ENCODE measurements around the gene TRAF3IP3. TPM values are rescaled to one million over a fixed set of nuclear protein-coding genes. Genes with fewer than 3 reads are reported as not detected.
A peak's percentile ranks its signal among the peaks of the same experiment; 100 is the strongest.

The TRAF3IP3 gene
- total RNA-seq, 6 donors from 2014 or later: 6.4 to 58.7 (median 10.8) TPM

GRCh38 chr1:209809611-209810010 lies 53.8 kb downstream of the TRAF3IP3 start:
- Histone ChIP-seq H3K9me3 (no peaks in the 10 kb centered on the region), H3K4me1 (peaks cover 0 to 6% (median 0%) of the 10 kb centered on the region in 4 donors), H3K36me3 (no peaks in the 10 kb centered on the region), H3K27me3 (no peaks in the 10 kb centered on the region), H3K4me3 (no peak overlapping the region), H3K27ac (no peak overlapping the region)
- no peak for DNase-seq
- ATAC-seq (ENCODE audit: low FRiP score in 2 of 2): no peak
- WGBS, 2 donors: 84 to 89% methylated on average over 4 of the region's 4 CpGs
- TF ChIP-seq EP300 (IDR thresholded peaks at IDR 0.05) (no peak), POLR2A (IDR thresholded peaks at IDR 0.05) (no peak), POLR2AphosphoS5 (IDR thresholded peaks at IDR 0.05) (no peak)
- TF ChIP-seq, protein P1, sequence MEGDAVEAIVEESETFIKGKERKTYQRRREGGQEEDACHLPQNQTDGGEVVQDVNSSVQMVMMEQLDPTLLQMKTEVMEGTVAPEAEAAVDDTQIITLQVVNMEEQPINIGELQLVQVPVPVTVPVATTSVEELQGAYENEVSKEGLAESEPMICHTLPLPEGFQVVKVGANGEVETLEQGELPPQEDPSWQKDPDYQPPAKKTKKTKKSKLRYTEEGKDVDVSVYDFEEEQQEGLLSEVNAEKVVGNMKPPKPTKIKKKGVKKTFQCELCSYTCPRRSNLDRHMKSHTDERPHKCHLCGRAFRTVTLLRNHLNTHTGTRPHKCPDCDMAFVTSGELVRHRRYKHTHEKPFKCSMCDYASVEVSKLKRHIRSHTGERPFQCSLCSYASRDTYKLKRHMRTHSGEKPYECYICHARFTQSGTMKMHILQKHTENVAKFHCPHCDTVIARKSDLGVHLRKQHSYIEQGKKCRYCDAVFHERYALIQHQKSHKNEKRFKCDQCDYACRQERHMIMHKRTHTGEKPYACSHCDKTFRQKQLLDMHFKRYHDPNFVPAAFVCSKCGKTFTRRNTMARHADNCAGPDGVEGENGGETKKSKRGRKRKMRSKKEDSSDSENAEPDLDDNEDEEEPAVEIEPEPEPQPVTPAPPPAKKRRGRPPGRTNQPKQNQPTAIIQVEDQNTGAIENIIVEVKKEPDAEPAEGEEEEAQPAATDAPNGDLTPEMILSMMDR (IDR thresholded peaks at IDR 0.05): no peak

DNA sequence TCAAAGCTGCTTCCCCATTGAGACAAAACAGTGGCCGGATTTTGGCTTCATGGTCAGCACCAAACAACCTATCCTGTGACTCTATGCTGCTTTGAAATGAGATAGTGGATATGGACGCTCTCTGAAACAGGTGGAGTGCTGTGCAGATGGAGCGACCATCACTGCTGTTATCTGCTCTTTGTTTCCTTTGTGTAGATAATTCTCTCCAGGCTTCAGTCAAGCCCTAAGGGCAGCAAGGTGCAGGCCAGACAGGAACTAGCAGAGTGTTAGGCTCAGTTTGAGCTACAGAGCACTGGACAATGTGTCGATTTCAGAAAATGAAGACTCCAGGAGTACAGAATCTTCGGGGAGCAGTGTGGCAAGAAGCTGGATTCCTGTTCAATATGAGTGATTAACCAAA lies 54.9 kb downstream of the TRAF3IP3 start:
- Histone ChIP-seq H3K27ac (no peak overlapping the region), H3K4me3 (no peak overlapping the region), H3K27me3 (no peaks in the 10 kb centered on the region), H3K9me3 (no peaks in the 10 kb centered on the region), H3K4me1 (peaks cover 0 to 6% (median 0%) of the 10 kb centered on the region in 4 donors), H3K36me3 (no peaks in the 10 kb centered on the region)
- TF ChIP-seq POLR2AphosphoS5 (IDR thresholded peaks at IDR 0.05) (no peak), EP300 (IDR thresholded peaks at IDR 0.05) (no peak), POLR2A (IDR thresholded peaks at IDR 0.05) (no peak)
- TF ChIP-seq, protein P1 (IDR thresholded peaks at IDR 0.05): no peak
- WGBS, 2 donors: 85 to 86% methylated on average over 5 of the region's 5 CpGs
- DNase-seq (no peak), ATAC-seq (ENCODE audit: low FRiP score in 2 of 2) (no peak)

- Histone ChIP-seq H3K27me3 (no peaks in the 10 kb centered on the region), H3K27ac (no peak overlapping the region), H3K4me1 (no peaks in the 10 kb centered on the region), H3K36me3 (no peaks in the 10 kb centered on the region), H3K4me3 (no peak overlapping the region), H3K9me3 (no peaks in the 10 kb centered on the region)
- ATAC-seq (ENCODE audit: low FRiP score in 2 of 2): no peak
- WGBS, 2 donors: 83% methylated on average over 4 of the region's 4 CpGs
- no peak for DNase-seq
- TF ChIP-seq POLR2A (IDR thresholded peaks at IDR 0.05) (no peak), POLR2AphosphoS5 (IDR thresholded peaks at IDR 0.05) (no peak), EP300 (IDR thresholded peaks at IDR 0.05) (no peak)
- TF ChIP-seq, protein P1 (IDR thresholded peaks at IDR 0.05): no peak
Observed at GRCh38 chr1:209813902-209814301, 58.0 kb downstream of the TRAF3IP3 start.

- no peaks in the 10 kb centered on the region for H3K27me3 ChIP-seq
- TF ChIP-seq, protein P1 (IDR thresholded peaks at IDR 0.05): no peak
- no peak for TF ChIP-seq POLR2A (IDR thresholded peaks at IDR 0.05)
- no peak for TF ChIP-seq EP300 (IDR thresholded peaks at IDR 0.05)
- TF ChIP-seq POLR2AphosphoS5 (IDR thresholded peaks at IDR 0.05): no peak
- H3K27ac ChIP-seq: no peak overlapping the region
- ATAC-seq (ENCODE audit: low FRiP score in 2 of 2) (no peak), DNase-seq (no peak)
- H3K4me1 ChIP-seq: no peaks in the 10 kb centered on the region
- WGBS, 2 donors: 72 to 76% methylated on average over 3 of the region's 3 CpGs
- H3K36me3 ChIP-seq: no peaks in the 10 kb centered on the region
- H3K9me3 ChIP-seq: no peaks in the 10 kb centered on the region
- H3K4me3 ChIP-seq: no peak overlapping the region
Observed at GRCh38 chr1:209815490-209815889, 59.6 kb downstream of the TRAF3IP3 start.

DNA sequence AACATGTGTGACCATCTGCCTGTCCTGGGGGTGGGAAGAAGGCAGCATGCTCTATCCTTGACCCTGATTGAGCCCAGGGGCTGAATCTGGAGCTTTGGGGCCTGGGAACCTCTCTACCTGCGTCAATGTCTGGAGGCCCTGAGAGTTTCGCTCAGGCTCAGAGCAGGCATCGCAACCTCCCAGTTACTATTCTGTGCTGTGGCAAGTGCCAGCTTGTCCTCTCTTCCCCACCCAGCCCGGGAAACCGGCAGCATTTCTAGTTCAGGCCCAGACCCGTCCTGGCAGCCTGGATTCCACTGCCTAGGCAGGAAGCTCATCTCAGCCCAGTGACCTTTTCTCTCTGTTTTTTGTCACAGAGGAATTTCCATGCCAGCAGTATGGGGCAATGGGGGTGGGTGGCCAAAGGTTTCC lies 60.1 kb downstream of the TRAF3IP3 start:
- TF ChIP-seq POLR2A (IDR thresholded peaks at IDR 0.05) (no peak), POLR2AphosphoS5 (IDR thresholded peaks at IDR 0.05) (no peak), EP300 (IDR thresholded peaks at IDR 0.05) (no peak)
- TF ChIP-seq, protein P1 (IDR thresholded peaks at IDR 0.05): no peak
- H3K27me3 ChIP-seq: no peaks in the 10 kb centered on the region
- H3K36me3 ChIP-seq: no peaks in the 10 kb centered on the region
- 73 to 81% methylated on average over 6 of the region's 6 CpGs for WGBS, 2 donors
- peak in 1 of 2 donors; percentile 38 for ATAC-seq (ENCODE audit: low FRiP score in 2 of 2)
- no peak overlapping the region for H3K4me3 ChIP-seq
- H3K9me3 ChIP-seq: no peaks in the 10 kb centered on the region
- H3K4me1 ChIP-seq: no peaks in the 10 kb centered on the region
- no peak for DNase-seq
- no peak overlapping the region for H3K27ac ChIP-seq

All from upper lobe of left lung (tissue), 6 donors.